SU-DHL-6 (cell line): ENCODE measurements around the gene OBI1.

ENCODE experiments used
- CTCF ChIP-seq: fragments of 200-600 bp; sonication (generic); IDR thresholded peaks from one replicate; pipeline ENCODE4 v1.5.1; 2017; ENCODE audit warnings: antibody characterized with exemption, mild to moderate bottlenecking, low read length, moderate library complexity; ENCODE audit not compliant: insufficient read depth, poor library complexity, severe bottlenecking
- EZH2phosphoT487 ChIP-seq: fragments of 200-600 bp; sonication (generic), shearing (Covaris generic); conservative IDR thresholded peaks from 2 replicates; pipeline ENCODE4 v1.6.1; 2018; ENCODE audit warnings: mild to moderate bottlenecking, antibody characterized with exemption, low read length, moderate library complexity, mixed read lengths

DNA sequence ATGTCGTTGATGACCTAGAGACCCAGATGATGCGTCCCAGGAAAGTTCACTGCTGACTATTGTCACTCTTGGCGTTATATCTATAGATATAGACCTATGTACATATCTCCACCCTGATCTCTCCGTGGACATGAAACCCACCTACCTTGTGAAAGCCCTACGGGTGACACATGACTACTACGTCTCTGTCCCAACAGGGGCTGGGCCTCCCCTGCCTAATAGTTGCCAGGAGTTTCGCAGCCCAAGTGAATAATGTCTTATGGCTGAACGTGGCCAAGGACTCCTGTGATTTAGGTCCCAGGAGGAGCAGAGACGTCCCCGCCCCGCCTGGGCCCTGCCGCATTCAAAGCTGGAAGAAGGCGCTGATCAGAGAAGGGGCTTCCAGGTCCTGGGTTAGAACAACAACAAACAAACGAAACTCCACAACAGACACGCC lies 50.7 kb downstream of the OBI1 start:
- TF ChIP-seq CTCF (no peak), EZH2phosphoT487 (no peak)
